Panc1 (cell line): ENCODE measurements around the gene RNASE11. TPM values are rescaled to one million over a fixed set of nuclear protein-coding genes. Genes with fewer than 3 reads are reported as not detected.

Experiments used
- ATAC-seq: fragments of 200-7000 bp; cut with Tn5 transposase; 2 replicates; pipeline ENCODE4 v1.9.1; 2020; ENCODE audit warnings: mild to moderate bottlenecking, moderate library complexity
- BruUV-seq: library from RNA; stranded (reverse); fragments of 400-500 nt; replicated peaks from 2 replicates; lab custom pipeline; 2021; lab: Mats Ljungman, UMichigan
- CTCF ChIA-PET: fragments of 300-600 bp; sonication (Branson Sonifier 250); formaldehyde crosslinking; loops from one replicate; lab custom pipeline; 2022; ENCODE audit warnings: antibody characterized with exemption; lab: Charles Lee
- POLR2A ChIA-PET: fragments of 300-600 bp; sonication (Branson Sonifier 250); formaldehyde crosslinking; loops from one replicate; lab custom pipeline; 2022; ENCODE audit warnings: antibody characterized with exemption; lab: Charles Lee
- DNase-seq: peaks from one replicate; pipeline ENCODE4 v3.0.0-alpha.2; 2010; ENCODE audit warnings: low read depth, low spot score
- H3K27ac ChIP-seq: 2 replicates; pipeline ENCODE4 v1.5.1; 2011; ENCODE audit warnings: mild to moderate bottlenecking, low read length, inconsistent platforms
- H3K27me3 ChIP-seq: fragments of 200-500 bp; sonication (Bioruptor generic); 2 replicates; pipeline ENCODE4 v1.6.0; 2014; ENCODE audit warnings: low read length, inconsistent platforms; ENCODE audit not compliant: control insufficient read depth, insufficient read depth
- H3K36me3 ChIP-seq: fragments of 200-500 bp; sonication (Bioruptor generic); 2 replicates; pipeline ENCODE4 v1.5.1; 2014; ENCODE audit warnings: inconsistent platforms, mild to moderate bottlenecking, low read length, moderate library complexity; ENCODE audit not compliant: control insufficient read depth, insufficient read depth
- H3K4me1 ChIP-seq: 2 replicates; pipeline ENCODE4 v1.5.1; 2011; ENCODE audit warnings: inconsistent platforms, mild to moderate bottlenecking, low read length, moderate library complexity; ENCODE audit not compliant: control insufficient read depth, insufficient read depth
- H3K4me3 ChIP-seq, 2 experiments: 2 replicates each; pipeline ENCODE4 v1.5.1; 2011 to 2012; ENCODE audit warnings: low read depth in 2 of 2, low read length in 2 of 2, mild to moderate bottlenecking in 2 of 2, inconsistent platforms in 1 of 2, moderate library complexity in 1 of 2
- H3K9me3 ChIP-seq: fragments of 200-500 bp; sonication (Bioruptor generic); 2 replicates; pipeline ENCODE4 v1.5.1; 2014; ENCODE audit warnings: low read depth, mild to moderate bottlenecking, inconsistent platforms, low read length, moderate library complexity; ENCODE audit not compliant: control insufficient read depth, insufficient read depth
- CTCF ChIP-seq: fragments of 450-650 bp; IDR thresholded peaks from 2 replicates; pipeline ENCODE4 v1.5.1; 2017; ENCODE audit warnings: mild to moderate bottlenecking
- POLR2AphosphoS5 ChIP-seq: IDR thresholded peaks from 2 replicates; pipeline ENCODE4 v1.6.1; 2012; ENCODE audit warnings: mild to moderate bottlenecking, low read depth, low read length, moderate library complexity
- REST ChIP-seq, 2 experiments: IDR thresholded peaks; 2 replicates each; pipeline ENCODE4 v1.6.1; 2011 to 2012; ENCODE audit warnings: low read depth in 2 of 2, control low read depth in 1 of 2, low read length in 1 of 2, mild to moderate bottlenecking in 1 of 2, moderate library complexity in 1 of 2; ENCODE audit not compliant: insufficient read depth in 1 of 2
- SIN3A ChIP-seq: IDR thresholded peaks from 2 replicates; pipeline ENCODE4 v1.6.1; 2012; ENCODE audit warnings: low read depth, mild to moderate bottlenecking, low read length, moderate library complexity, borderline replicate concordance; ENCODE audit not compliant: insufficient read depth
- TCF7L2 ChIP-seq: IDR thresholded peaks from 2 replicates; pipeline ENCODE4 v1.6.1; 2011; ENCODE audit warnings: mild to moderate bottlenecking, low read depth, low read length, inconsistent platforms
- in situ Hi-C: cut with HindIII; loops from 2 replicates; pipeline ENCODE4 v1.10.0; 2016; ENCODE audit warnings: low sequenced_read_pairs, low pct_unique_long_range_greater_than_20kb
- intact Hi-C: fragments of 100-400 bp; cut with micrococcal nuclease; formaldehyde crosslinking; loops from one replicate; pipeline ENCODE4 v1.10.0; 2022; ENCODE audit not compliant: unreplicated experiment
- total RNA-seq: library from RNA; stranded (reverse); gene quantifications from one replicate; pipeline ENCODE4 v1.2.1, GENCODE V29; 2021; ENCODE audit not compliant: unreplicated experiment

Gene RNASE11
- total RNA-seq, 1 experiment from 2014 or later, result not detected

- ChIA-PET CTCF (interaction anchor here (0.8 to 1.0 kb wide), 2 partner anchors 120 to 145 kb away, joined by 3 to 4 read pairs; no protein-coding TSS in a partner anchor), POLR2A (no interaction called here)
- no peak for TF ChIP-seq REST (IDR thresholded peaks at IDR 0.05; ENCODE audit: insufficient read depth in 1 of 2, low read depth in 2 of 2, low read length in 1 of 2)
- no peak for TF ChIP-seq TCF7L2
- no peak for TF ChIP-seq POLR2AphosphoS5
- no peak for TF ChIP-seq CTCF
- TF ChIP-seq SIN3A, result no peak
- no peak overlapping the region for H3K4me3 ChIP-seq
- ATAC-seq (no peak), DNase-seq (no peak)
- no TSS peak for BruUV-seq
- no peak overlapping the region for H3K27ac ChIP-seq
- in situ Hi-C loops (no loop called here), intact Hi-C loops (loop anchor here (5.0 kb wide), 3 partner anchors 75 to 280 kb away; no protein-coding TSS in a partner anchor)
- no peaks in the 10 kb centered on the region for H3K36me3 ChIP-seq
- no peaks in the 10 kb centered on the region for H3K27me3 ChIP-seq
- peaks cover 8% of the 10 kb centered on the region for H3K4me1 ChIP-seq
- no peaks in the 10 kb centered on the region for H3K9me3 ChIP-seq
Measured at GRCh38 chr14:20606902-20607242, 19.1 kb upstream of the RNASE11 start.

GRCh38 chr14:20606190-20606901 lies 18.5 kb upstream of the RNASE11 start:
- TF ChIP-seq CTCF (peak; percentile 77), TCF7L2 (no peak)
- no TSS peak for BruUV-seq
- ChIA-PET POLR2A (no interaction called here), CTCF (interaction anchor here (0.8 to 1.0 kb wide), 2 partner anchors 119 to 145 kb away, joined by 3 to 4 read pairs; no protein-coding TSS in a partner anchor)
- peaks cover 8% of the 10 kb centered on the region for H3K4me1 ChIP-seq
- in situ Hi-C loops, result no loop called here
- H3K27me3 ChIP-seq, result no peaks in the 10 kb centered on the region
- H3K9me3 ChIP-seq, result no peaks in the 10 kb centered on the region
- DNase-seq (no peak), ATAC-seq (peak; percentile 49; the same call in 1 of the 2 replicates)
- H3K4me3 ChIP-seq, result no peak overlapping the region
- H3K36me3 ChIP-seq, result no peaks in the 10 kb centered on the region
- H3K27ac ChIP-seq, result no peak overlapping the region
- intact Hi-C loops, result loop anchor here (5.0 kb wide), 3 partner anchors 74 to 279 kb away; no protein-coding TSS in a partner anchor
